ENCODE measurements around the gene SHROOM1. TPM values are rescaled to one million over a fixed set of nuclear protein-coding genes. Genes with fewer than 3 reads are reported as not detected.
"Not testable (repeated sequence)": the region's sequence is repeated elsewhere in the genome, so short reads cannot be mapped to it uniquely, and the experiment has no call there.

SHROOM1 gene
- 4.5 TPM for polyA plus RNA-seq (2013, experiment 1 of 2; ENCODE audit: insufficient read length)
- 2.3 TPM for polyA plus RNA-seq (2013, experiment 2 of 2; ENCODE audit: insufficient read length)

GRCh38 chr5:132830436-132831094 lies at the start of gene SHROOM1:
TSS of gene SHROOM1 (minus strand) at chr5:132830647. CDS start at chr5:132826140, 4,507 bp downstream.
- no peak for DNase-seq

- no peak for DNase-seq
These were observed 47.5 kb upstream of the SHROOM1 start for GRCh38 chr5:132877938-132878337.

GRCh38 chr5:132877466-132877865 lies 47.0 kb upstream of the SHROOM1 start:
- DNase-seq = no peak

GRCh38 chr5:132876020-132876759 lies 45.7 kb upstream of the SHROOM1 start:
- peak; percentile 18 for DNase-seq

GRCh38 chr5:132873930-132874271 lies 43.5 kb upstream of the SHROOM1 start:
- DNase-seq = no peak

- DNase-seq = no peak
These were observed 42.9 kb upstream of the SHROOM1 start, which contains the start of gene LEAP2 for GRCh38 chr5:132873119-132873929. TSS of gene LEAP2 (plus strand) at chr5:132873668. CDS start at chr5:132873695, 27 bp downstream.

GRCh38 chr5:132872788-132873118 lies 42.3 kb upstream of the SHROOM1 start:
- no peak for DNase-seq

GRCh38 chr5:132871459-132872284 lies 41.2 kb upstream of the SHROOM1 start:
- DNase-seq = no peak

- DNase-seq = no peak
These were observed 40.4 kb upstream of the SHROOM1 start for GRCh38 chr5:132870801-132871200.

- DNase-seq = no peak
These were observed 38.3 kb upstream of the SHROOM1 start for GRCh38 chr5:132868754-132869153.

- DNase-seq = no peak
These were observed 36.6 kb upstream of the SHROOM1 start for GRCh38 chr5:132867046-132867451.

- peak; percentile 100 for DNase-seq
These were observed 36.0 kb upstream of the SHROOM1 start, which contains the start of the genes GDF9 and UQCRQ for GRCh38 chr5:132866342-132867045. TSS of gene GDF9 (minus strand) at chr5:132866469. CDS start at chr5:132864533, 1,936 bp downstream. TSS of gene UQCRQ (plus strand) at chr5:132866642. CDS start at chr5:132866882, 240 bp downstream.

- no peak for DNase-seq
These were observed 35.4 kb upstream of the SHROOM1 start for GRCh38 chr5:132865668-132866341.

GRCh38 chr5:132860742-132861141 lies 30.3 kb upstream of the SHROOM1 start:
- no peak for DNase-seq

GRCh38 chr5:132859889-132860437 lies 29.5 kb upstream of the SHROOM1 start:
- no peak for DNase-seq

- DNase-seq = no peak
These were observed 25.6 kb upstream of the SHROOM1 start for GRCh38 chr5:132856011-132856410.

GRCh38 chr5:132854992-132855391 lies 24.5 kb upstream of the SHROOM1 start:
- not testable (repeated sequence) for DNase-seq

- DNase-seq = no peak
These were observed 23.9 kb upstream of the SHROOM1 start for GRCh38 chr5:132854301-132854700.

- no peak for DNase-seq
These were observed 23.3 kb upstream of the SHROOM1 start for GRCh38 chr5:132853790-132854189.

- DNase-seq = no peak
These were observed 22.9 kb upstream of the SHROOM1 start for GRCh38 chr5:132853323-132853722.
